Tibial nerve (tissue), 4 donors: ENCODE data around the gene DLD. TPM values are rescaled to one million over a fixed set of nuclear protein-coding genes. Genes with fewer than 3 reads are reported as not detected.
"Not testable (repeated sequence)": the region's sequence is repeated elsewhere in the genome, so short reads cannot be mapped to it uniquely, and the experiment has no call there.

Experiments used
- DNase-seq, 2 donors: peaks; one replicate each; pipeline ENCODE4 v3.0.0-alpha.2; 2019; ENCODE audit warnings: low spot score in 2 of 2
- H3K27ac ChIP-seq, 4 donors: fragments of 200-600 bp; sonication (generic) in 3 of 4; one replicate each; pipeline ENCODE4 v1.5.1; 2017 to 2019; ENCODE audit warnings: mild to moderate bottlenecking in 1 of 4
- H3K27me3 ChIP-seq, 2 donors: fragments of 200-600 bp; sonication (generic) in 1 of 2; one replicate each; pipeline versions ENCODE4 v1.5.1 to v1.6.0; 2017 to 2019
- H3K36me3 ChIP-seq, 3 donors: fragments of 200-600 bp; sonication (generic); one replicate each; pipeline ENCODE4 v1.5.1; 2018 to 2019
- H3K4me1 ChIP-seq, 4 donors: fragments of 200-600 bp; sonication (generic) in 3 of 4; one replicate each; pipeline ENCODE4 v1.5.1; 2017 to 2019
- H3K4me3 ChIP-seq, 4 donors: fragments of 200-600 bp; sonication (generic) in 3 of 4; one replicate each; pipeline ENCODE4 v1.5.1; 2017 to 2019; ENCODE audit warnings: mild to moderate bottlenecking in 1 of 4, moderate library complexity in 1 of 4
- H3K9me3 ChIP-seq, 4 donors: fragments of 200-600 bp; sonication (generic) in 3 of 4; one replicate each; pipeline ENCODE4 v1.5.1; 2017 to 2019
- EP300 ChIP-seq, 2 donors: sonication (generic); formaldehyde crosslinking; IDR thresholded peaks; one replicate each; pipeline ENCODE4 v1.6.1; 2017; ENCODE audit warnings: antibody characterized with exemption in 2 of 2, mild to moderate bottlenecking in 1 of 2
- POLR2A ChIP-seq, 2 donors: fragments of 450-650 bp; IDR thresholded peaks; one replicate each; pipeline ENCODE4 v1.6.1; 2017; ENCODE audit warnings: antibody characterized with exemption in 2 of 2, mild to moderate bottlenecking in 2 of 2, moderate library complexity in 2 of 2
- WGBS, 2 donors: methylation state at CpG; one replicate each; pipeline ENCODE4 v1.1.5; 2018; 5-methylcytosine and 5-hydroxymethylcytosine counted together
- total RNA-seq, 4 donors: library from RNA; depleted of rRNA; stranded (reverse); fragments of >200 nt; gene quantifications; one replicate each; pipeline ENCODE4 v1.1.0, GENCODE V29; 2016
- TF ChIP-seq, protein P1 (sequence below), 5 experiments: fragments of 200-600 bp in 3 of 5; fragments of 450-650 bp in 2 of 5; sonication (generic) in 3 of 5; IDR thresholded peaks; one replicate each; pipeline ENCODE4 v1.5.1; 2016 to 2019; ENCODE audit warnings: antibody characterized with exemption in 5 of 5, mild to moderate bottlenecking in 3 of 5, moderate library complexity in 2 of 5

DLD gene
- total RNA-seq = 10 to 100 TPM; 43.5 to 67.3 (median 59.9) TPM

- Histone ChIP-seq H3K27me3 (no peaks in the 10 kb centered on the region), H3K36me3 (peaks cover 0 to 24% (median 0%) of the 10 kb centered on the region in 3 donors), H3K9me3 (no peaks in the 10 kb centered on the region), H3K4me3 (peak within 1 kb of the TSS; percentile 55 to 96 (median 92)), H3K27ac (peak within 1 kb of the TSS; percentile 84 to 99 (median 96)), H3K4me1 (peaks cover 0 to 52% (median 20%) of the 10 kb centered on the region in 4 donors)
- WGBS, 2 donors = 0 to 1% methylated on average over 50 to 53 of the region's 55 CpGs
- DNase-seq = peak; percentile 83 to 87
- peak; percentile 85 to 98 for TF ChIP-seq EP300 (IDR thresholded peaks at IDR 0.05)
- TF ChIP-seq, protein P1, sequence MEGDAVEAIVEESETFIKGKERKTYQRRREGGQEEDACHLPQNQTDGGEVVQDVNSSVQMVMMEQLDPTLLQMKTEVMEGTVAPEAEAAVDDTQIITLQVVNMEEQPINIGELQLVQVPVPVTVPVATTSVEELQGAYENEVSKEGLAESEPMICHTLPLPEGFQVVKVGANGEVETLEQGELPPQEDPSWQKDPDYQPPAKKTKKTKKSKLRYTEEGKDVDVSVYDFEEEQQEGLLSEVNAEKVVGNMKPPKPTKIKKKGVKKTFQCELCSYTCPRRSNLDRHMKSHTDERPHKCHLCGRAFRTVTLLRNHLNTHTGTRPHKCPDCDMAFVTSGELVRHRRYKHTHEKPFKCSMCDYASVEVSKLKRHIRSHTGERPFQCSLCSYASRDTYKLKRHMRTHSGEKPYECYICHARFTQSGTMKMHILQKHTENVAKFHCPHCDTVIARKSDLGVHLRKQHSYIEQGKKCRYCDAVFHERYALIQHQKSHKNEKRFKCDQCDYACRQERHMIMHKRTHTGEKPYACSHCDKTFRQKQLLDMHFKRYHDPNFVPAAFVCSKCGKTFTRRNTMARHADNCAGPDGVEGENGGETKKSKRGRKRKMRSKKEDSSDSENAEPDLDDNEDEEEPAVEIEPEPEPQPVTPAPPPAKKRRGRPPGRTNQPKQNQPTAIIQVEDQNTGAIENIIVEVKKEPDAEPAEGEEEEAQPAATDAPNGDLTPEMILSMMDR (IDR thresholded peaks at IDR 0.05) = peak in 1 of 5 experiments; percentile 54
- peak; percentile 90 to 95 for TF ChIP-seq POLR2A (IDR thresholded peaks at IDR 0.05)
Measured at GRCh38 chr7:107890962-107891635, at the start of gene DLD. Gene DLD, plus strand, starts transcription at chr7:107891183. Its CDS starts 68 bp downstream, at chr7:107891251.

DNA sequence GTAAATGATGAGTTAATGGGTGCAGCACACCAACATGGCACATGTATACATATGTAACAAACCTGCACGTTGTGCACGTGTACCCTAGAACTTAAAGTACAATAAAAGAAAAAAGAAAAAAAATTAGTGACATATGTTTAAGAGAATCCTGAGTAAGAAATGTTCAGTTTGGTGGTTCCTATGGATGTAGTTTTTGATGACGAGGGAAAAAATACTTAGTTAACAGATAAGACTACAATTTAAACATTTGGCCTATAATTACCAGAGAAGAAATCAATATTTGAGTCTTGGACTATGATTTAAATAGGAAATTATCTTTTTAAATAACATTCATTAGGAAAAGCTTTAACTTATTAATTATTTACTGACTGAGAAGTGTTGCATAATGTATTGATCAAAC is 48.8 kb upstream of the DLD start:
- H3K4me1 ChIP-seq = no peaks in the 10 kb centered on the region
- TF ChIP-seq POLR2A (IDR thresholded peaks at IDR 0.05) = no peak
- TF ChIP-seq, protein P1 (IDR thresholded peaks at IDR 0.05) = no peak
- no peak for TF ChIP-seq EP300 (IDR thresholded peaks at IDR 0.05)
- 92 to 96% methylated on average over 3 of the region's 3 CpGs for WGBS, 2 donors
- no peak for DNase-seq
- no peaks in the 10 kb centered on the region for H3K27me3 ChIP-seq
- no peak overlapping the region for H3K27ac ChIP-seq
- H3K4me3 ChIP-seq = no peak overlapping the region
- H3K9me3 ChIP-seq = peaks cover 0 to 3% (median 0%) of the 10 kb centered on the region in 4 donors
- no peaks in the 10 kb centered on the region for H3K36me3 ChIP-seq

- H3K27me3 ChIP-seq = no peaks in the 10 kb centered on the region
Measured at GRCh38 chr7:107843184-107843583, 47.8 kb upstream of the DLD start.

GRCh38 chr7:107846324-107846723 is 44.7 kb upstream of the DLD start:
- peak in 1 of 2 donors; percentile 20 for TF ChIP-seq EP300 (IDR thresholded peaks at IDR 0.05)
- TF ChIP-seq POLR2A (IDR thresholded peaks at IDR 0.05) = no peak
- no peaks in the 10 kb centered on the region for H3K9me3 ChIP-seq
- no peaks in the 10 kb centered on the region for H3K4me1 ChIP-seq
- no peaks in the 10 kb centered on the region for H3K36me3 ChIP-seq
- H3K27me3 ChIP-seq = no peaks in the 10 kb centered on the region
- H3K4me3 ChIP-seq = no peak overlapping the region
- no peak overlapping the region for H3K27ac ChIP-seq
- no peak for DNase-seq

More at GRCh38 chr7:107843184-107843583, 47.8 kb upstream of the DLD start:
- no peak overlapping the region for H3K4me3 ChIP-seq
- 92% methylated on average over 16 of the region's 16 CpGs for WGBS, 2 donors
- TF ChIP-seq EP300 (IDR thresholded peaks at IDR 0.05) (no peak), POLR2A (IDR thresholded peaks at IDR 0.05) (no peak)
- TF ChIP-seq, protein P1 (IDR thresholded peaks at IDR 0.05) = no peak
- H3K4me1 ChIP-seq = no peaks in the 10 kb centered on the region
- no peak overlapping the region for H3K27ac ChIP-seq
- no peaks in the 10 kb centered on the region for H3K36me3 ChIP-seq
- DNase-seq = no peak
- peaks cover 0 to 3% (median 0%) of the 10 kb centered on the region in 4 donors for H3K9me3 ChIP-seq

DNA sequence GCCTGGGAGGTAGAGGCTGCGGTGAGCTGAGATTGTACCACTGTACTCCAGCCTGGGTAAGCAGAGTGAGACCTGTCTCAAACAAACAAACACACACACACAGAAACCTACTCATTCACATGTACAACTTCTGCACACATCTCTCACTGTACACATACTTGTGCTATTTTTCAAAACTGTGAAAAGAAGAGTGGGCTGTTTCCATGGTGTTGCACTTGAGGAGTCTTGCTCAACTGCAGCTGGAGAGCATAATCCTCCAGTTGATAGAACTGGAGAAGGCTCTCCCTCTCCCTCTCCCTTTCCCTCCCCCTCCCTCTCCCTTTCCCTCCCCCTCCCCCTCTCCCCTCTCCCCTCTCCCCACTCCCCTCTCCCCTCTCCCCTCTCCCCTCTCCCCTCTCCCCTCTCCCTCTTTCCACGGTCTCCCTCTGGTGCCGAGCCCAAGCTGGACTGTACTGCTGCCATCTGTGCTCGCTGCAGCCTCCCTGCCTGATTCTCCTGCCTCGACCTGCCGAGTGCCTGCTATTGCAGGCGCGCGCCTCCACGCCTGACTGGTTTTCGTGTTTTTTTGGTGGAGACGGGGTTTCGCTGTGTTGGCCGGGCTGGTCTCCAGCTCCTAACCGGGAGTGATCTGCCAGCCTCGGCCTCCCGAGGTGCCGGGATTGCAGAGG is 43.7 kb upstream of the DLD start:
- no peaks in the 10 kb centered on the region for H3K27me3 ChIP-seq
- 90 to 95% methylated on average over 17 to 18 of the region's 18 CpGs for WGBS, 2 donors
- no peaks in the 10 kb centered on the region for H3K36me3 ChIP-seq
- H3K27ac ChIP-seq = no peak overlapping the region
- H3K9me3 ChIP-seq = no peaks in the 10 kb centered on the region
- TF ChIP-seq, protein P1 (IDR thresholded peaks at IDR 0.05) = no peak
- TF ChIP-seq EP300 (IDR thresholded peaks at IDR 0.05) (no peak), POLR2A (IDR thresholded peaks at IDR 0.05) (no peak)
- H3K4me3 ChIP-seq = no peak overlapping the region
- no peaks in the 10 kb centered on the region for H3K4me1 ChIP-seq
- no peak for DNase-seq

- not testable (repeated sequence) for H3K27me3 ChIP-seq, H3K4me3 ChIP-seq, DNase-seq, H3K36me3 ChIP-seq, H3K9me3 ChIP-seq, H3K27ac ChIP-seq, H3K4me1 ChIP-seq
- 90 to 97% methylated on average over 9 to 12 of the region's 20 CpGs for WGBS, 2 donors
Measured at GRCh38 chr7:107847836-107848175, 43.2 kb upstream of the DLD start.

DNA sequence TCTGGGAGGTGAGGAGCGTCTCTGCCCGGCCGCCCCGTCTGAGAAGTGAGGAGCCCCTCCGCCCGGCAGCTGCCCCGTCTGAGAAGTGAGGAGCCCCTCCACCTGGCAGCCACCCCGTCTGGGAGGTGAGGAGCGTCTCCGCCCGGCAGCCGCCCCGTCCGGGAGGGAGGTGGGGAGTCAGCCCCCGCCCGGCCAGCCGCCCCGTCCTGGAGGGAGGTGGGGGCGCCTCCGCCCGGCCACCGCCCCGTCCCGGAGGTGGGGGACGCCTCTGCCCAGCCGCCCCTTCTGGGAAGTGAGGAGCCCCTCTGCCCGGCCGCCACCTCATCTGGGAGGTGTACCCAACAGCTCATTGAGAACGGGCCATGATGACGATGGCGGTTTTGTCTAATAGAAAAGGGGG is 42.8 kb upstream of the DLD start:
- not testable (repeated sequence) for H3K4me3 ChIP-seq, H3K36me3 ChIP-seq, H3K9me3 ChIP-seq, DNase-seq, H3K27ac ChIP-seq, H3K4me1 ChIP-seq, H3K27me3 ChIP-seq
- WGBS, 2 donors = 87 to 99% methylated on average over 5 to 7 of the region's 31 CpGs
